Dedifferentiated amniotic fluid mesenchymal stem cell (primary cell): ENCODE measurements around the gene ZNF407.

ENCODE experiments used
- DNase-seq: peaks from one replicate; pipeline ENCODE4 v3.0.0-alpha.2; 2016; ENCODE audit errors: extremely low spot score

ZNF407 gene

GRCh38 chr18:74928194-74928968, 330.7 kb downstream of the ZNF407 start:
- no peak for DNase-seq

- no peak for DNase-seq
Observed at GRCh38 chr18:74929110-74929509, 331.4 kb downstream of the ZNF407 start.

- no peak for DNase-seq
Observed at GRCh38 chr18:74930616-74931015, 332.9 kb downstream of the ZNF407 start.

- no peak for DNase-seq
Observed at GRCh38 chr18:74933930-74934329, 336.3 kb downstream of the ZNF407 start.

- DNase-seq: no peak
Observed at GRCh38 chr18:74935434-74935833, 337.8 kb downstream of the ZNF407 start.

GRCh38 chr18:74936343-74936742, 338.7 kb downstream of the ZNF407 start:
- DNase-seq: no peak

GRCh38 chr18:74937291-74937690, 339.6 kb downstream of the ZNF407 start:
- DNase-seq: no peak

GRCh38 chr18:74940856-74941255, 343.2 kb downstream of the ZNF407 start:
- DNase-seq: no peak

GRCh38 chr18:74942319-74942910, 344.7 kb downstream of the ZNF407 start:
- DNase-seq: no peak

- DNase-seq: no peak
Observed at GRCh38 chr18:74944676-74945075, 347.0 kb downstream of the ZNF407 start.

GRCh38 chr18:74945774-74946545, 348.3 kb downstream of the ZNF407 start:
- no peak for DNase-seq

GRCh38 chr18:74946646-74947375, 349.1 kb downstream of the ZNF407 start:
- DNase-seq: no peak

- DNase-seq: no peak
Observed at GRCh38 chr18:74947417-74947816, 349.7 kb downstream of the ZNF407 start.

GRCh38 chr18:74947875-74948274, 350.2 kb downstream of the ZNF407 start:
- no peak for DNase-seq

GRCh38 chr18:74949611-74950010, 351.9 kb downstream of the ZNF407 start:
- no peak for DNase-seq

GRCh38 chr18:74950479-74950878, 352.8 kb downstream of the ZNF407 start:
- no peak for DNase-seq

- DNase-seq: peak; percentile 78
Observed at GRCh38 chr18:74951165-74951760, 353.6 kb downstream of the ZNF407 start.

GRCh38 chr18:74957588-74958224, 360.0 kb downstream of the ZNF407 start:
- DNase-seq: no peak

- no peak for DNase-seq
Observed at GRCh38 chr18:74959216-74959615, 361.5 kb downstream of the ZNF407 start.

- DNase-seq: no peak
Observed at GRCh38 chr18:74961596-74961995, 363.9 kb downstream of the ZNF407 start.

- DNase-seq: no peak
Observed at GRCh38 chr18:74963820-74964446, 366.3 kb downstream of the ZNF407 start.
